ENCODE measurements around the gene CLBA1. TPM values are rescaled to one million over a fixed set of nuclear protein-coding genes. Genes with fewer than 3 reads are reported as not detected.

Gene CLBA1
- total RNA-seq, 1 donor from 2014 or later, result 1.5 TPM

Other genes with a start within 250 kb of the CLBA1 start
- gene SIVA1, start 232.6 kb upstream of the CLBA1 start, total RNA-seq, result 60.7 TPM
- gene AKT1, start 190.0 kb upstream of the CLBA1 start, total RNA-seq, result 120 TPM
- gene ZBTB42, start 184.7 kb upstream of the CLBA1 start, total RNA-seq, result 5.0 TPM
- 9.5 TPM for gene CEP170B, start 120.5 kb upstream of the CLBA1 start, total RNA-seq
- 0.13 TPM for gene PLD4, start 60.9 kb upstream of the CLBA1 start, total RNA-seq
- 2.6 TPM for gene AHNAK2, start 7.4 kb upstream of the CLBA1 start, total RNA-seq
- 1.6 TPM for gene CDCA4, start 35.3 kb downstream of the CLBA1 start, total RNA-seq
- 1.3 TPM for gene GPR132, start 79.6 kb downstream of the CLBA1 start, total RNA-seq
- 28.6 TPM for gene JAG2, start 183.0 kb downstream of the CLBA1 start, total RNA-seq
- gene NUDT14, start 195.5 kb downstream of the CLBA1 start, total RNA-seq, result 32.2 TPM